HUES64 (cell line): Measurements from ENCODE around the gene ID4.
"Not testable (repeated sequence)": the region's sequence is repeated elsewhere in the genome, so short reads cannot be mapped to it uniquely, and the experiment has no call there.

ENCODE experiments used
- H3K27ac ChIP-seq: 2 replicates; pipeline ENCODE4 v1.7.0; 2013; ENCODE audit warnings: low read depth, low read length, inconsistent platforms
- H3K27me3 ChIP-seq: 2 replicates; pipeline ENCODE4 v1.6.1; 2013; ENCODE audit warnings: mild to moderate bottlenecking, low read length; ENCODE audit not compliant: insufficient read depth
- H3K36me3 ChIP-seq: 2 replicates; pipeline ENCODE4 v1.6.1; 2013; ENCODE audit warnings: mild to moderate bottlenecking, low read length; ENCODE audit not compliant: insufficient read depth
- H3K4me1 ChIP-seq: 2 replicates; pipeline ENCODE4 v1.6.1; 2013; ENCODE audit warnings: mild to moderate bottlenecking, low read length, moderate library complexity; ENCODE audit not compliant: insufficient read depth
- H3K4me3 ChIP-seq: 2 replicates; pipeline ENCODE4 v1.5.1; 2013; ENCODE audit warnings: mild to moderate bottlenecking, low read length, moderate library complexity
- H3K9ac ChIP-seq: 2 replicates; pipeline ENCODE4 v1.6.1; 2013; ENCODE audit warnings: mild to moderate bottlenecking, low read depth, low read length
- H3K9me3 ChIP-seq: 2 replicates; pipeline ENCODE4 v1.6.1; 2013; ENCODE audit warnings: low read depth, low read length; ENCODE audit not compliant: insufficient read depth
- WGBS: fragments of 150-250, 120-280 bp; methylation state at CpG from one replicate; pipeline ENCODE4 v1.1.7; 2013; ENCODE audit warnings: missing lambda C conversion rate; 5-methylcytosine and 5-hydroxymethylcytosine counted together

The ID4 gene

DNA sequence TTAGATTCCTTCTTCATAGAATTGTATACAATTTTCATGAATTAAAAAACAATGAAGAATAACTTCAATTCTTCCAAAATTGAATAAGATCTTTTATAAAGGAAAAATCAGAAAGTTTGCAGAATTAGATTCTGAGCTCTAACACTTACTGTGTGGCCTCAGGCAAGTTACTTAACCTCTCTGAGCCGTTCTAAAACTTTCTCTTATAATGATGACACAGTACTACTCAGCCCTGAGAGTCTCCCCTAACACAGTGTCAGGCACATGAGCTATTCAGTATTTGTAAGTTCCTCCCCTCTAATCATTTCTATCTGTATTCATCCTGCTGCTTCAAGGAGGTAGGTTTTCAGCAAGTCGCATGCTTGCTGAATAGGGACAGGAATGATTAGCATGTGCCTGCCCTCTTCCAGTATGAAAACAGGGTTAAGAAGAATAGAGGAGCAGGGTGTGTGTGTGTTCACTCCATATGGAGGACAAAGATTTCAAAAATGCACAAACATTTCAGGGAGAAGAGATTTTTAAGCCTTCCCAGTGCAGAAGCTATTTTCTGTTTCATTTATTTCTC lies 11.4 kb downstream of the ID4 start:
- no peaks in the 10 kb centered on the region for H3K9me3 ChIP-seq
- no peak overlapping the region for H3K4me3 ChIP-seq
- H3K27ac ChIP-seq = no peak overlapping the region
- H3K9ac ChIP-seq = no peak overlapping the region
- WGBS = 92% methylated on average over 2 of the region's 2 CpGs
- no peaks in the 10 kb centered on the region for H3K36me3 ChIP-seq
- H3K4me1 ChIP-seq = peaks cover 22% of the 10 kb centered on the region
- no peaks in the 10 kb centered on the region for H3K27me3 ChIP-seq

- no peak overlapping the region for H3K27ac ChIP-seq
- no peaks in the 10 kb centered on the region for H3K9me3 ChIP-seq
- no peaks in the 10 kb centered on the region for H3K27me3 ChIP-seq
- 67% methylated on average over 1 of the region's 3 CpGs for WGBS
- no peak overlapping the region for H3K9ac ChIP-seq
- H3K36me3 ChIP-seq = no peaks in the 10 kb centered on the region
- H3K4me3 ChIP-seq = no peak overlapping the region
- peaks cover 17% of the 10 kb centered on the region for H3K4me1 ChIP-seq
Measured at GRCh38 chr6:19849196-19849595, 12.0 kb downstream of the ID4 start.

DNA sequence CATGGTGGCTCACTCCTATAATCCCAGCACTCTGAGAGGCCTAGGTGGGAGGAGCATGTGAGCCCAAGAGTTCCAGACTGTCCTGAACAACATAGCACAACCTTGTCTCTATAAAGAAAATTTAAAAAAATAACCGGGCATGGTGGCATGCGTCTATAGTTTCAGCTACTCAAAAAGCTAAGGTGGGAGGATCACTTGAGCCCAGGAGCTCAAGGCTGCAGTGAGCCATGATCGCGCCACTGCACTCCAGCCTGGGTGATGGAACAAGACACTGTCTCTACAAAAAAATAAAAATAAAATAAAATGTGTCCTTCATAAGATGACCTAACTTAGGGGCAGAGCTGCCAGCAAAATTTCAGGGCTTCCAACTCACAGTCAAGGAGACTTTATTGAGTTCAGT lies 12.6 kb downstream of the ID4 start:
- H3K27ac ChIP-seq = no peak overlapping the region
- H3K4me3 ChIP-seq = no peak overlapping the region
- no peaks in the 10 kb centered on the region for H3K27me3 ChIP-seq
- H3K36me3 ChIP-seq = no peaks in the 10 kb centered on the region
- 93% methylated on average over 4 of the region's 4 CpGs for WGBS
- H3K4me1 ChIP-seq = peaks cover 11% of the 10 kb centered on the region
- H3K9me3 ChIP-seq = 0 out of 2 replicates have a peak, but pooled peaks cover under 1% of the 10 kb centered on the region
- no peak overlapping the region for H3K9ac ChIP-seq

DNA sequence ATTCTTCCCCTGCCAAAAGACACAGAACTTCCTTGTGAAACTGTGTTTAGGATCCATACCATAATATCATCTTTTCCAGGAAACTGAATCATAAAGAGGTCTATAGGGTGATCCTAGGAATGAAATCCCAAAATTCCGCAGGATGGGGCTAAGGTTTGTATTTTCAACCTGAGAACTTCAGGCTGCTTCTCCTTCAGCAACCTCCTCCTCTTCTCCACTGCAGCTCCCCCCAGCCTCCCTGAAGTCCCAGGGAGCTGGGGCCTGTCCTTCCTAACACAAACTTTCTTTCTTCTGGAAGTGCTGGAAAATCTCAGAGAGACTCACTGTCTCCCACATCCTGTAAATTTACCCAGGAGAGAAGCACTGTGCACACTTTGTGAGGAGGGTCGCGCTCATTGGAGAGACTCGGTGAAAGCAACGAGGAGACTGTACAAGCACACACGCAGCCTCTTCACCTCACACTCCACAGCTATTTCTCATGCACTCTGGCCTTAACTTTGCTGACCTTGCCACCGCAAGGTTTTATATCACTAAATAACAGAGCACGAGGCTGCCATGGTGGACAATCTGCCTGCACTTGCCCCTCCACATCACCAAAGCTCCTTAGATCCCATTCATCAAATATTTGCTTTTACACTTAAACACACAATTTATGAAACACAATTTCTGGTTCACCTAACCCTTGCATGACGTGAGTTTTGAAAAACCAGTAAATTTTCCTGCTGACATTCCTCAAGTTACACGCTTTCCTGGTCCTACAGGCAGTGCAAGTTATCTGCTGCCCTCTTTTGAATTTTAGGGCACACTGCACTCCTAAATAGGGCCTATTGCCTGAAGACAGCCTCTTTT lies 14.3 kb downstream of the ID4 start:
- H3K4me1 ChIP-seq = peaks cover 11% of the 10 kb centered on the region
- H3K36me3 ChIP-seq = no peaks in the 10 kb centered on the region
- WGBS = 57% methylated on average over 10 of the region's 10 CpGs
- H3K27me3 ChIP-seq = no peaks in the 10 kb centered on the region
- H3K27ac ChIP-seq = peak overlapping the region; percentile 46
- H3K9me3 ChIP-seq = 0 out of 2 replicates have a peak, but pooled peaks cover 2% of the 10 kb centered on the region
- H3K4me3 ChIP-seq = no peak overlapping the region
- H3K9ac ChIP-seq = peak overlapping the region; percentile 1; the same call in 1 of the 2 replicates

DNA sequence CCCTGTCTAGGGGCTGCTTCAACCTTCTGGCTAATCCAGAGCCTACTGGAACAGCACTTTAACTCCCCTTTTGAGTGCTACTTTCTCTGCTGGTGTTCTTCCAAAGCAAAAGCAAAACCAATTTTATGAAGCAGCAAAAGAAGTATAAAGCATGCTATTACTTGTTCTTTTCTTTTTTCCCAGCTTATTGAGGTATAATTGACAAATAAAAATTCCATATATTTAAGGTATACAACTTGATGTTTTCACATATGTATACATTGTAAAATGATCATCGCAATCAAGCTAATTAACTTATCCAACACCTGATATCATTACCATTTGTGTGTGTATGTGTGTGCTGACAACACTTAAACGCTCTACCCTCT lies 14.9 kb downstream of the ID4 start:
- WGBS = 90% methylated on average over 1 of the region's 2 CpGs
- Histone ChIP-seq H3K4me1 (peaks cover 11% of the 10 kb centered on the region), H3K27me3 (no peaks in the 10 kb centered on the region), H3K9me3 (0 out of 2 replicates have a peak, but pooled peaks cover 2% of the 10 kb centered on the region), H3K9ac (no peak overlapping the region), H3K4me3 (no peak overlapping the region), H3K27ac (no peak overlapping the region), H3K36me3 (no peaks in the 10 kb centered on the region)

- H3K27me3 ChIP-seq = no peaks in the 10 kb centered on the region
- no peak overlapping the region for H3K9ac ChIP-seq
- H3K9me3 ChIP-seq = 0 out of 2 replicates have a peak, but pooled peaks cover 2% of the 10 kb centered on the region
- H3K4me3 ChIP-seq = no peak overlapping the region
- 89% methylated on average over 6 of the region's 6 CpGs for WGBS
- H3K36me3 ChIP-seq = no peaks in the 10 kb centered on the region
- peaks cover 11% of the 10 kb centered on the region for H3K4me1 ChIP-seq
- no peak overlapping the region for H3K27ac ChIP-seq
Measured at GRCh38 chr6:19852927-19853326, 15.8 kb downstream of the ID4 start.

GRCh38 chr6:19854421-19855015 lies 17.3 kb downstream of the ID4 start:
- peaks cover 11% of the 10 kb centered on the region for H3K4me1 ChIP-seq
- WGBS = 96% methylated on average over 43 of the region's 43 CpGs

DNA sequence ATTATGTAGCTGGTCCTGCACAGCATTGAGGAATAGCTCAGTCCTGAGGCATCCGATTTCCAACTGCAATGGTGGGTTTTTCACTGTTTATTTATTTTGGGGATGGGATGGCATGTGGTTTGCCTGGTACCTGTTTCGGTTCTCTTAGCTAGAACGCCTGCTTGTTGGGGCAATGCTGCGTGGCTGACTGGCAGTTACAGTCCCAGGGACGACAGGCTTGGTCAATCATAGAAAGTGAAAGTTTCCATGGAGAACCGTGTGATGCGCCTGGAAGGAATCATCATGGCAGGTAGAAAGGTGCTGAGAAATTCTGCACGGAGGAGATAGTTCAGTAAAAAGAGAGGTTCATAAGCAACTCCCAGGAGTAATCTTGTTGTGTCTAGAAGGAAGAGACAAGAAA lies 18.4 kb downstream of the ID4 start:
- no peak overlapping the region for H3K27ac ChIP-seq

More at GRCh38 chr6:19854421-19855015, 17.3 kb downstream of the ID4 start:
- not testable (repeated sequence) for H3K4me3 ChIP-seq, H3K27me3 ChIP-seq, H3K9ac ChIP-seq, H3K27ac ChIP-seq, H3K36me3 ChIP-seq, H3K9me3 ChIP-seq

GRCh38 chr6:19857139-19857538 lies 20.0 kb downstream of the ID4 start:
- Histone ChIP-seq H3K27me3 (no peaks in the 10 kb centered on the region), H3K4me3 (no peak overlapping the region), H3K9me3 (0 out of 2 replicates have a peak, but pooled peaks cover 2% of the 10 kb centered on the region), H3K9ac (no peak overlapping the region), H3K4me1 (no peaks in the 10 kb centered on the region), H3K27ac (no peak overlapping the region), H3K36me3 (no peaks in the 10 kb centered on the region)
- WGBS = 92% methylated on average over 3 of the region's 3 CpGs

More for the DNA sequence above, 18.4 kb downstream of the ID4 start:
- no peaks in the 10 kb centered on the region for H3K36me3 ChIP-seq
- H3K9ac ChIP-seq = no peak overlapping the region
- H3K27me3 ChIP-seq = no peaks in the 10 kb centered on the region
- WGBS = 93% methylated on average over 8 of the region's 8 CpGs
- peaks cover 11% of the 10 kb centered on the region for H3K4me1 ChIP-seq
- H3K4me3 ChIP-seq = no peak overlapping the region
- H3K9me3 ChIP-seq = 0 out of 2 replicates have a peak, but pooled peaks cover 2% of the 10 kb centered on the region

GRCh38 chr6:19857703-19858102 lies 20.5 kb downstream of the ID4 start:
- H3K36me3 ChIP-seq = no peaks in the 10 kb centered on the region
- 96% methylated on average over 4 of the region's 4 CpGs for WGBS
- H3K4me1 ChIP-seq = no peaks in the 10 kb centered on the region
- H3K4me3 ChIP-seq = no peak overlapping the region
- no peak overlapping the region for H3K27ac ChIP-seq
- no peak overlapping the region for H3K9ac ChIP-seq
- H3K9me3 ChIP-seq = 0 out of 2 replicates have a peak, but pooled peaks cover 2% of the 10 kb centered on the region
- no peaks in the 10 kb centered on the region for H3K27me3 ChIP-seq

DNA sequence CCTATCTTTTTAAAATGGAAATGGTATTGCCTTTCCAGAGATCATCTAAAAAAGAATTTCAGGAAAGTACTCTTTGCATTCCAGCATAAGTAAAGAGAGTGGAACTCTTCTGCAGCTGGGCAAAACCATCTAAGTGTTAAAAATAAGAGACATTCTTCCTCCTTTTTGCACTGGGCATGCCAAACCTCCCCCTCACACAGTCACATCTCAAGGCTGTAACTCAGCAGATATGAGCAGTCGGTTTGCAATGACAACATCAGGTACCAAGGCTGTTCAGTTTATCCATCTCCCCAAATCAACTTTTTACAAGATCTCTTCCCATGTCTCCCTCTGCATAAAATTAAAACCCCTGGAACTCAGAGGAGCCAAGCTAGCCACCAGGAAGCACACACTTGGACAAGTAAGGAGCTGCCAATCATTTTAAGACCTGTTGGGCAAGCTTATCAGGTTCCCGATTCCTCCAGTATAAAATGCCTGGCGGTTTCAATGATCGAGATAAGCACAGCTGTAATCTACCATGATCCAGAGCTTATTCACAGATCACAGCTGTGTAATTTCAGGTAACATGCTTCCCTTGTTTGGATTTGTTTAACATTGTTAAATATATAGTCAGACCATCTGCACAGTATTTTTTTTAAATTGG lies 23.2 kb downstream of the ID4 start:
- 92% methylated on average over 4 of the region's 4 CpGs for WGBS
- Histone ChIP-seq H3K36me3 (no peaks in the 10 kb centered on the region), H3K9ac (no peak overlapping the region), H3K4me3 (no peak overlapping the region), H3K4me1 (no peaks in the 10 kb centered on the region), H3K27ac (no peak overlapping the region), H3K9me3 (no peaks in the 10 kb centered on the region), H3K27me3 (no peaks in the 10 kb centered on the region)
